NT2/D1 (cell line): ENCODE data around the gene C1orf21.

ENCODE experiments used
- SUZ12 ChIP-seq: IDR thresholded peaks from 2 replicates; pipeline ENCODE4 v1.6.1; 2011; ENCODE audit not compliant: insufficient read length, insufficient read depth; ENCODE audit errors: extremely low read depth
- YY1 ChIP-seq: IDR thresholded peaks from 2 replicates; pipeline ENCODE4 v1.6.1; 2011; ENCODE audit not compliant: insufficient read length, insufficient read depth
- ZNF274 ChIP-seq: IDR thresholded peaks from 2 replicates; pipeline ENCODE4 v1.6.1; 2011; ENCODE audit warnings: mild to moderate bottlenecking, low read depth, low read length

GRCh38 chr1:184632415-184633175 is 245.8 kb downstream of the C1orf21 start:
- TF ChIP-seq YY1 (no peak), SUZ12 (no peak), ZNF274 (no peak)
